HepG2 (cell line): ENCODE results near the gene TMCC1. TPM values are rescaled to one million over a fixed set of nuclear protein-coding genes. Genes with fewer than 3 reads are reported as not detected.

Experiments
- FIP1L1 ChIP-seq: fragments of 200-400 bp; formaldehyde crosslinking; IDR thresholded peaks from 2 replicates; pipeline ENCODE4 v1.6.1; 2018; ENCODE audit warnings: low read depth, mild to moderate bottlenecking, low read length, moderate library complexity, borderline replicate concordance; ENCODE audit not compliant: insufficient read depth
- FOXP1 ChIP-seq, 2 experiments: fragments of 450-650 bp in 1 of 2; IDR thresholded peaks; 2 replicates each; pipeline ENCODE4 v1.6.1; 2017 to 2018; ENCODE audit warnings: antibody characterized with exemption in 1 of 2
- HMG20A ChIP-seq: IDR thresholded peaks from 2 replicates; pipeline ENCODE4 v1.6.1; 2016; ENCODE audit warnings: borderline replicate concordance
- JDP2 ChIP-seq: sonication (generic); formaldehyde crosslinking; IDR thresholded peaks from 2 replicates; pipeline ENCODE4 v1.8.1; 2022; ENCODE audit warnings: missing genetic modification reagents, borderline replicate concordance
- ZFX ChIP-seq: sonication (generic); formaldehyde crosslinking; IDR thresholded peaks from 2 replicates; pipeline ENCODE4 v1.4.0; 2020; ENCODE audit warnings: mild to moderate bottlenecking, low read depth, missing genetic modification reagents, moderate library complexity
- ZNF318 ChIP-seq: sonication (generic); formaldehyde crosslinking; IDR thresholded peaks from 2 replicates; pipeline ENCODE4 v1.4.0; 2020; ENCODE audit warnings: mild to moderate bottlenecking, missing genetic modification reagents
- ZNF687 ChIP-seq: sonication (generic); formaldehyde crosslinking; IDR thresholded peaks from 2 replicates; pipeline ENCODE4 v1.5.1; 2020; ENCODE audit warnings: mild to moderate bottlenecking, missing genetic modification reagents, moderate library complexity
- ZXDC ChIP-seq: sonication (generic); formaldehyde crosslinking; IDR thresholded peaks from 2 replicates; pipeline ENCODE4 v1.5.0; 2020; ENCODE audit warnings: mild to moderate bottlenecking, missing genetic modification reagents
- polyA plus RNA-seq, 8 experiments: library from polyadenylated mRNA; depleted of rRNA in 3 of 8; stranded (reverse) in 7 of 8; unstranded in 1 of 8; fragments of >200 nt; fragmentation: Illumina TruSeq in 4 of 8; extraction: Trizol in 4 of 8; gene quantifications; 2 replicates each; pipeline versions ENCODE4 v1.2.1 to v1.2.3, GENCODE V29; 2011 to 2016; ENCODE audit warnings: low read depth in 4 of 8, missing spikeins in 1 of 8, mixed read lengths in 1 of 8; ENCODE audit not compliant: insufficient read depth in 1 of 8
- total RNA-seq, 5 experiments: library from RNA; depleted of rRNA; stranded (reverse); fragments of >200 nt; fragmentation: Illumina TruSeq; extraction: Trizol; gene quantifications; 2 replicates each; pipeline ENCODE4 v1.2.3, GENCODE V29; 2016; ENCODE audit warnings: low read depth in 1 of 5
- TF ChIP-seq, protein P1 (sequence below): sonication (generic); formaldehyde crosslinking; IDR thresholded peaks from 2 replicates; pipeline ENCODE4 v1.5.0; 2020; ENCODE audit warnings: mild to moderate bottlenecking, missing genetic modification reagents

Gene TMCC1
- total and polyA plus RNA-seq, 2 of the 13 experiments (the other 11 are each of a cell fraction or from before 2014, with no cell fraction given): 12.1 to 264 TPM

GRCh38 chr3:129651435-129652202, 241.9 kb downstream of the TMCC1 start (continued):
- TF ChIP-seq, protein P1, sequence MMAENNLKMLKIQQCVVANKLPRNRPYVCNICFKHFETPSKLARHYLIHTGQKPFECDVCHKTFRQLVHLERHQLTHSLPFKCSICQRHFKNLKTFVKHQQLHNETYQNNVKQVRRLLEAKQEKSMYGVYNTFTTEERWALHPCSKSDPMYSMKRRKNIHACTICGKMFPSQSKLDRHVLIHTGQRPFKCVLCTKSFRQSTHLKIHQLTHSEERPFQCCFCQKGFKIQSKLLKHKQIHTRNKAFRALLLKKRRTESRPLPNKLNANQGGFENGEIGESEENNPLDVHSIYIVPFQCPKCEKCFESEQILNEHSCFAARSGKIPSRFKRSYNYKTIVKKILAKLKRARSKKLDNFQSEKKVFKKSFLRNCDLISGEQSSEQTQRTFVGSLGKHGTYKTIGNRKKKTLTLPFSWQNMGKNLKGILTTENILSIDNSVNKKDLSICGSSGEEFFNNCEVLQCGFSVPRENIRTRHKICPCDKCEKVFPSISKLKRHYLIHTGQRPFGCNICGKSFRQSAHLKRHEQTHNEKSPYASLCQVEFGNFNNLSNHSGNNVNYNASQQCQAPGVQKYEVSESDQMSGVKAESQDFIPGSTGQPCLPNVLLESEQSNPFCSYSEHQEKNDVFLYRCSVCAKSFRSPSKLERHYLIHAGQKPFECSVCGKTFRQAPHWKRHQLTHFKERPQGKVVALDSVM: no peak
- TF ChIP-seq HMG20A (CRISPR knock-in tag): 0 out of 2 replicates have a peak, but pooled peaks have one; percentile 11
- no peak for TF ChIP-seq ZXDC (CRISPR knock-in tag)
- no peak for TF ChIP-seq FOXP1 (IDR thresholded peaks at IDR 0.05)
- TF ChIP-seq FOXP1 (CRISPR knock-in tag; IDR thresholded peaks at IDR 0.05): no peak
- no peak for TF ChIP-seq ZNF318
- TF ChIP-seq FIP1L1: no peak
- no peak for TF ChIP-seq JDP2
- peak; percentile 79 for TF ChIP-seq ZNF687 (CRISPR knock-in tag)
- 0 out of 2 replicates have a peak, but pooled peaks have one; percentile 17 for TF ChIP-seq ZFX (CRISPR knock-in tag)
